ENCODE data around the gene RTBDN. TPM values are rescaled to one million over a fixed set of nuclear protein-coding genes. Genes with fewer than 3 reads are reported as not detected.

RTBDN gene
- total and polyA plus RNA-seq, 2 donors from 2014 or later = not detected

DNA sequence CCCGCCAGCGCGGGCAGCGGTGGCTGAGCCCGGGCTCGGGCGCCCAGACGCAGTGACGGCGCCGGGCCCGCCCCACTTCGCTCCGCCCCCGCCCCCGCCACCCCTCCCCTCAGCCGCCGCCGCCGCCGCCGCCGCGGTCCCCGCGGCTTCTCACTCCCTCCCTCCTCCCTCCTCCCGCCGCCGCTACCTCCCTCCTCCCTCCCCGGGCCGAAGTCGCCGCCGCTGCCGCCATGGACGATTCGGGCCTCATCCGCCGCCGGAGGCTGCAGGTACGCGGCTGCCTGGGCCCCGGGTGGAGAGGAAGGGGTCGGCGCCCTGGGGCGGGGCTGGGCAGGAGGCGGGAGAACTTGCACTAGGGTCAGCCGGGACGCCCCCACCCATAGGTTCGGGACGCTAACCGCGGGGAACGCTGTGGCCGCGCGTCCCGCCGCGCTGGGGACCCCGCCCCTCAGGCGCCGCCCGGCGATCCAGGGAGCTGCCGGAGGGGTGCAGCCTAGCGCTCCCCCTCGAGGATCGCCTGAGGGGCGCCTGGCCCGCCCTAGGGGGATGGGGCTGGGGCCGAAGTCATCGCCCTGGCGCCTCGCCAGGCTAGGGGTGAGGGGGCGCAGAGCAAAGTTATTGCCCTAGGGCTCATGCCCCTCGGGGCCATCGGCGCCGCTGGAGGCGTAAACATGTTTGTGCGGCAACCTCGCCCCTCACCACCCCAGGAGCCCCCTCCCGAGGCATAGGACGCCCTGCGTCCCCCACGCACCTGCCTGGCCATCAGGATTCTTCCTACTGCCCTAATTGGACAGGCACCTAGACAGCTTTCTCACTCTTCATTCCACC, 427 bp downstream of the RTBDN start:
- Histone ChIP-seq H3K9ac (ENCODE audit: low read length in 3 of 3) (no peak overlapping the region), H3K27ac (ENCODE audit: low read depth in 2 of 2, low read length in 2 of 2) (no peak overlapping the region), H3K4me1 (ENCODE audit: control insufficient read depth in 2 of 3, insufficient read depth in 2 of 3, low read depth in 1 of 3, low read length in 3 of 3) (peaks cover 0 to 5% (median 0%) of the 10 kb centered on the region in 3 donors), H3K27me3 (ENCODE audit: control insufficient read depth, insufficient read depth, low read length) (peaks cover 35% of the 10 kb centered on the region), H3K36me3 (ENCODE audit: control insufficient read depth in 2 of 3, insufficient read depth in 3 of 3, low read length in 3 of 3) (no peaks in the 10 kb centered on the region), H3K9me3 (ENCODE audit: control insufficient read depth in 2 of 3, insufficient read depth in 1 of 3, low read length in 3 of 3) (no peaks in the 10 kb centered on the region), H3K4me3 (ENCODE audit: low read length in 3 of 3) (no peak overlapping the region)
- FAIRE-seq (no peak), DNase-seq (peak in 1 of 5 donors; percentile 66)
- intact Hi-C loops (cut with DNase I) = no loop called here
- TF ChIP-seq, protein P1, sequence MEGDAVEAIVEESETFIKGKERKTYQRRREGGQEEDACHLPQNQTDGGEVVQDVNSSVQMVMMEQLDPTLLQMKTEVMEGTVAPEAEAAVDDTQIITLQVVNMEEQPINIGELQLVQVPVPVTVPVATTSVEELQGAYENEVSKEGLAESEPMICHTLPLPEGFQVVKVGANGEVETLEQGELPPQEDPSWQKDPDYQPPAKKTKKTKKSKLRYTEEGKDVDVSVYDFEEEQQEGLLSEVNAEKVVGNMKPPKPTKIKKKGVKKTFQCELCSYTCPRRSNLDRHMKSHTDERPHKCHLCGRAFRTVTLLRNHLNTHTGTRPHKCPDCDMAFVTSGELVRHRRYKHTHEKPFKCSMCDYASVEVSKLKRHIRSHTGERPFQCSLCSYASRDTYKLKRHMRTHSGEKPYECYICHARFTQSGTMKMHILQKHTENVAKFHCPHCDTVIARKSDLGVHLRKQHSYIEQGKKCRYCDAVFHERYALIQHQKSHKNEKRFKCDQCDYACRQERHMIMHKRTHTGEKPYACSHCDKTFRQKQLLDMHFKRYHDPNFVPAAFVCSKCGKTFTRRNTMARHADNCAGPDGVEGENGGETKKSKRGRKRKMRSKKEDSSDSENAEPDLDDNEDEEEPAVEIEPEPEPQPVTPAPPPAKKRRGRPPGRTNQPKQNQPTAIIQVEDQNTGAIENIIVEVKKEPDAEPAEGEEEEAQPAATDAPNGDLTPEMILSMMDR (IDR thresholded peaks at IDR 0.05; ENCODE audit: borderline replicate concordance, extremely low read depth, insufficient read depth) = no peak

DNA sequence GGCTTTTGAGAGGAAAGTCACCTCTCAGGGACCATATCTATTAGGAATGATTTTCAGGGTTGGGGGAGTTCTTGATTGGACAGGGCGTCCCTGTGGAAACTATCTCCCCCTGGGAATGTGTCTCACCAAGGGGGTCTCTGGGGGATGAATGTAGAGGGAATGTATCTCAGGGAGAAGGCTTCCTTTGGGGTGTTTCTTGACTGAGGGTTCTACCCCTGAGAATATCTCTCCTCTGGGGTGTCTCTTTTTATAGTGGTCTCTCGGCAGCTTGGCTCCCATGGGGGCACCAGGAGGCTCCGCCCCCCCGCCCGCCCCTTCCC, 1.0 kb downstream of the RTBDN start:
- no peak for FAIRE-seq
- Histone ChIP-seq H3K4me1 (ENCODE audit: control insufficient read depth in 2 of 3, insufficient read depth in 2 of 3, low read depth in 1 of 3, low read length in 3 of 3) (peaks cover 0 to 8% (median 0%) of the 10 kb centered on the region in 3 donors), H3K27me3 (ENCODE audit: control insufficient read depth, insufficient read depth, low read length) (peaks cover 34% of the 10 kb centered on the region)

DNA sequence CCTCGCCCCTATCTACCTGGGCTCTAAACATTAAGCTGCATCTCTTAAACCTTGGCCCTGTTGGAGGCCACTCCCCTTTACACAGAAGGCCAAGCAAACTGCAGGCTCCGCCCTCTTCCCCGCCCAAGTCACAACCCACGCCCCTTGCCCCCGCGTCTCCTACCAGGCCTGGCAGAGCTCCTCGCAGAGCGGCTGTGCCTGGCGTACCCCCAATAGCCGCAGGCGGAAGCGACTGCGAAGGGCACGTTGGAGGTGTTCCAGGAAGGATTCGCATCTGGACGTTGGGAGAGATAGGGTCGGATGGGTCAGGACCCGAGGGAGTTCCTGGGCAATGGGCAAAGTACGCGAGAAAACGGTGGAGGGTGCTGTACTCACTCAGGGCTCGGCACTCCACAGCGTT, 5.9 kb downstream of the RTBDN start:
- Histone ChIP-seq H3K4me3 (ENCODE audit: low read length in 3 of 3) (no peak overlapping the region), H3K9me3 (ENCODE audit: control insufficient read depth in 2 of 3, insufficient read depth in 1 of 3, low read length in 3 of 3) (no peaks in the 10 kb centered on the region), H3K4me1 (ENCODE audit: control insufficient read depth in 2 of 3, insufficient read depth in 2 of 3, low read depth in 1 of 3, low read length in 3 of 3) (peaks cover 0 to 6% (median 0%) of the 10 kb centered on the region in 3 donors), H3K27ac (ENCODE audit: low read depth in 2 of 2, low read length in 2 of 2) (no peak overlapping the region), H3K9ac (ENCODE audit: low read length in 3 of 3) (no peak overlapping the region), H3K27me3 (ENCODE audit: control insufficient read depth, insufficient read depth, low read length) (peaks cover 8% of the 10 kb centered on the region), H3K36me3 (ENCODE audit: control insufficient read depth in 2 of 3, insufficient read depth in 3 of 3, low read length in 3 of 3) (no peaks in the 10 kb centered on the region)
- peak in 1 of 5 donors; percentile 56 for DNase-seq
- TF ChIP-seq, protein P1 (IDR thresholded peaks at IDR 0.05; ENCODE audit: borderline replicate concordance, extremely low read depth, insufficient read depth) = no peak
- intact Hi-C loops (cut with DNase I) = no loop called here
- FAIRE-seq = no peak

More for the DNA sequence above, 1.0 kb downstream of the RTBDN start:
- DNase-seq = peak in 1 of 5 donors; percentile 55
- Histone ChIP-seq H3K36me3 (ENCODE audit: control insufficient read depth in 2 of 3, insufficient read depth in 3 of 3, low read length in 3 of 3) (no peaks in the 10 kb centered on the region), H3K27ac (ENCODE audit: low read depth in 2 of 2, low read length in 2 of 2) (no peak overlapping the region), H3K9ac (ENCODE audit: low read length in 3 of 3) (no peak overlapping the region), H3K4me3 (ENCODE audit: low read length in 3 of 3) (no peak overlapping the region), H3K9me3 (ENCODE audit: control insufficient read depth in 2 of 3, insufficient read depth in 1 of 3, low read length in 3 of 3) (no peaks in the 10 kb centered on the region)
- TF ChIP-seq, protein P1 (IDR thresholded peaks at IDR 0.05; ENCODE audit: borderline replicate concordance, extremely low read depth, insufficient read depth) = no peak
- intact Hi-C loops (cut with DNase I) = no loop called here

Data from kidney (tissue), 14 donors.